Large intestine (tissue), 3 donors: Measurements from ENCODE around the gene CCSER1. TPM values are rescaled to one million over a fixed set of nuclear protein-coding genes. Genes with fewer than 3 reads are reported as not detected.
"Not testable (repeated sequence)": the region's sequence is repeated elsewhere in the genome, so short reads cannot be mapped to it uniquely, and the experiment has no call there.

Source experiments
- DNase-seq, 2 donors: peaks; one replicate each; pipeline versions ENCODE4 v3.0.0 to v3.0.0-alpha.2; 2013
- H3K27ac ChIP-seq: one replicate; pipeline ENCODE4 v1.5.1; 2013; ENCODE audit warnings: low read length
- H3K27me3 ChIP-seq: 2 replicates; pipeline ENCODE4 v1.6.1; 2013; ENCODE audit warnings: low read length; ENCODE audit not compliant: control insufficient read depth, insufficient read depth
- H3K36me3 ChIP-seq: 2 replicates; pipeline ENCODE4 v1.6.1; 2013; ENCODE audit warnings: low read length; ENCODE audit not compliant: control insufficient read depth, insufficient read depth
- H3K4me1 ChIP-seq: one replicate; pipeline ENCODE4 v1.6.1; 2013; ENCODE audit warnings: low read length; ENCODE audit not compliant: control insufficient read depth, insufficient read depth
- H3K4me3 ChIP-seq: one replicate; pipeline ENCODE4 v1.5.1; 2013; ENCODE audit warnings: low read length
- H3K9me3 ChIP-seq: one replicate; pipeline ENCODE4 v1.6.1; 2013; ENCODE audit warnings: mild to moderate bottlenecking, low read depth, low read length, moderate library complexity; ENCODE audit not compliant: control insufficient read depth
- WGBS: methylation state at CpG from one replicate; pipeline ENCODE4 v1.1.5; 2013; ENCODE audit warnings: low lambda C conversion rate; ENCODE audit not compliant: insufficient coverage; 5-methylcytosine and 5-hydroxymethylcytosine counted together
- polyA plus RNA-seq: library from polyadenylated mRNA; unstranded; fragments of 120-200 nt; gene quantifications from one replicate; pipeline ENCODE4 v1.2.1, GENCODE V29; 2013

The CCSER1 gene
- polyA plus RNA-seq, 1 donor, result 9.5 TPM

- no peak for DNase-seq
- H3K36me3 ChIP-seq, result no peaks in the 10 kb centered on the region
- no peaks in the 10 kb centered on the region for H3K27me3 ChIP-seq
Measured at GRCh38 chr4:91426725-91427124, 1299.5 kb downstream of the CCSER1 start.

GRCh38 chr4:91427171-91427570, 1300.0 kb downstream of the CCSER1 start:
- H3K4me1 ChIP-seq, result no peaks in the 10 kb centered on the region
- no peaks in the 10 kb centered on the region for H3K36me3 ChIP-seq
- H3K27ac ChIP-seq, result no peak overlapping the region
- H3K4me3 ChIP-seq, result no peak overlapping the region
- no peak for DNase-seq
- H3K9me3 ChIP-seq, result no peaks in the 10 kb centered on the region
- 100% methylated on average over 1 of the region's 2 CpGs for WGBS
- H3K27me3 ChIP-seq, result no peaks in the 10 kb centered on the region

More at GRCh38 chr4:91426725-91427124, 1299.5 kb downstream of the CCSER1 start:
- no peak overlapping the region for H3K27ac ChIP-seq
- no peaks in the 10 kb centered on the region for H3K4me1 ChIP-seq
- H3K4me3 ChIP-seq, result no peak overlapping the region
- H3K9me3 ChIP-seq, result no peaks in the 10 kb centered on the region

GRCh38 chr4:91434631-91435030, 1307.4 kb downstream of the CCSER1 start:
- no peak for DNase-seq
- no peak overlapping the region for H3K4me3 ChIP-seq
- 100% methylated on average over 1 of the region's 1 CpG for WGBS

GRCh38 chr4:91436556-91436955, 1309.4 kb downstream of the CCSER1 start:
- Histone ChIP-seq H3K27ac (no peak overlapping the region), H3K9me3 (no peaks in the 10 kb centered on the region), H3K27me3 (no peaks in the 10 kb centered on the region), H3K4me1 (no peaks in the 10 kb centered on the region), H3K4me3 (no peak overlapping the region), H3K36me3 (no peaks in the 10 kb centered on the region)
- DNase-seq, result no peak
- WGBS, result no CpG with 5 or more reads among the region's 1 CpG

More at GRCh38 chr4:91434631-91435030, 1307.4 kb downstream of the CCSER1 start:
- no peaks in the 10 kb centered on the region for H3K36me3 ChIP-seq
- no peaks in the 10 kb centered on the region for H3K27me3 ChIP-seq
- H3K4me1 ChIP-seq, result no peaks in the 10 kb centered on the region
- H3K9me3 ChIP-seq, result no peaks in the 10 kb centered on the region
- no peak overlapping the region for H3K27ac ChIP-seq

- Histone ChIP-seq H3K36me3 (no peaks in the 10 kb centered on the region), H3K27ac (no peak overlapping the region), H3K4me3 (no peak overlapping the region), H3K27me3 (no peaks in the 10 kb centered on the region), H3K9me3 (no peaks in the 10 kb centered on the region), H3K4me1 (no peaks in the 10 kb centered on the region)
- 100% methylated on average over 1 of the region's 1 CpG for WGBS
- no peak for DNase-seq
Measured at GRCh38 chr4:91447168-91447567, 1320.0 kb downstream of the CCSER1 start.

- no CpG with 5 or more reads among the region's 2 CpGs for WGBS
- no peak for DNase-seq
- no peaks in the 10 kb centered on the region for H3K9me3 ChIP-seq
Measured at GRCh38 chr4:91448668-91449330, 1321.6 kb downstream of the CCSER1 start.

GRCh38 chr4:91454111-91454510, 1326.9 kb downstream of the CCSER1 start:
- Histone ChIP-seq H3K9me3 (no peaks in the 10 kb centered on the region), H3K4me1 (no peaks in the 10 kb centered on the region), H3K27ac (no peak overlapping the region), H3K4me3 (no peak overlapping the region), H3K36me3 (no peaks in the 10 kb centered on the region), H3K27me3 (no peaks in the 10 kb centered on the region)
- 75% methylated on average over 1 of the region's 4 CpGs for WGBS
- no peak for DNase-seq

More at GRCh38 chr4:91448668-91449330, 1321.6 kb downstream of the CCSER1 start:
- Histone ChIP-seq H3K4me3 (no peak overlapping the region), H3K36me3 (no peaks in the 10 kb centered on the region), H3K4me1 (no peaks in the 10 kb centered on the region), H3K27me3 (no peaks in the 10 kb centered on the region), H3K27ac (no peak overlapping the region)

GRCh38 chr4:91462566-91462965, 1335.4 kb downstream of the CCSER1 start:
- not testable (repeated sequence) for DNase-seq, H3K9me3 ChIP-seq, H3K4me1 ChIP-seq, H3K27ac ChIP-seq, H3K36me3 ChIP-seq, H3K27me3 ChIP-seq, H3K4me3 ChIP-seq
- no CpG with 5 or more reads among the region's 9 CpGs for WGBS

GRCh38 chr4:91470671-91471070, 1343.5 kb downstream of the CCSER1 start:
- Histone ChIP-seq H3K27ac (no peak overlapping the region), H3K36me3 (no peaks in the 10 kb centered on the region), H3K9me3 (no peaks in the 10 kb centered on the region), H3K27me3 (no peaks in the 10 kb centered on the region), H3K4me3 (no peak overlapping the region), H3K4me1 (no peaks in the 10 kb centered on the region)
- DNase-seq, result no peak
- 100% methylated on average over 1 of the region's 2 CpGs for WGBS

GRCh38 chr4:91471280-91471679, 1344.1 kb downstream of the CCSER1 start:
- Histone ChIP-seq H3K27me3 (no peaks in the 10 kb centered on the region), H3K4me3 (no peak overlapping the region), H3K9me3 (no peaks in the 10 kb centered on the region), H3K4me1 (no peaks in the 10 kb centered on the region), H3K36me3 (no peaks in the 10 kb centered on the region), H3K27ac (no peak overlapping the region)
- no peak for DNase-seq
- WGBS, result no CpG with 5 or more reads among the region's 8 CpGs

GRCh38 chr4:91472046-91472445, 1344.9 kb downstream of the CCSER1 start:
- Histone ChIP-seq H3K27ac (no peak overlapping the region), H3K4me3 (no peak overlapping the region), H3K36me3 (no peaks in the 10 kb centered on the region), H3K27me3 (no peaks in the 10 kb centered on the region), H3K4me1 (no peaks in the 10 kb centered on the region), H3K9me3 (no peaks in the 10 kb centered on the region)
- WGBS, result 85% methylated on average over 2 of the region's 4 CpGs
- no peak for DNase-seq
